HG03060 (cell line): ENCODE data around the gene AGRN.
"Not testable (repeated sequence)": the region's sequence is repeated elsewhere in the genome, so short reads cannot be mapped to it uniquely, and the experiment has no call there.

Experiments used
- ATAC-seq: cut with Tn5 transposase; IDR thresholded peaks from one replicate; pipeline ENCODE4 v1.9.1; 2021; ENCODE audit warnings: low read depth, moderate number of reproducible peaks; ENCODE audit not compliant: unreplicated experiment

Gene AGRN

GRCh38 chr1:1063261-1063944, 43.5 kb downstream of the AGRN start:
- ATAC-seq = no peak

- ATAC-seq = peak; percentile 37
Observed at GRCh38 chr1:1063945-1064831, 44.3 kb downstream of the AGRN start.

- no peak for ATAC-seq
Observed at GRCh38 chr1:1065265-1065939, 45.5 kb downstream of the AGRN start.

- not testable (repeated sequence) for ATAC-seq
Observed at GRCh38 chr1:1065940-1066304, 46.0 kb downstream of the AGRN start.

GRCh38 chr1:1066403-1067283, 46.7 kb downstream of the AGRN start:
- no peak for ATAC-seq

- no peak for ATAC-seq
Observed at GRCh38 chr1:1067284-1067859, 47.5 kb downstream of the AGRN start.

- ATAC-seq = no peak
Observed at GRCh38 chr1:1067860-1068516, 48.1 kb downstream of the AGRN start.

- ATAC-seq = no peak
Observed at GRCh38 chr1:1068517-1069055, 48.7 kb downstream of the AGRN start.

GRCh38 chr1:1069056-1069710, 49.3 kb downstream of the AGRN start:
- no peak for ATAC-seq

GRCh38 chr1:1069711-1070676, 50.1 kb downstream of the AGRN start:
- no peak for ATAC-seq

- no peak for ATAC-seq
Observed at GRCh38 chr1:1071486-1072298, 51.8 kb downstream of the AGRN start.

- ATAC-seq = no peak
Observed at GRCh38 chr1:1072299-1072848, 52.5 kb downstream of the AGRN start.

GRCh38 chr1:1072849-1073742, 53.2 kb downstream of the AGRN start:
- ATAC-seq = no peak

- no peak for ATAC-seq
Observed at GRCh38 chr1:1073743-1074587, 54.0 kb downstream of the AGRN start, which contains the start of gene RNF223. TSS of gene RNF223 (minus strand) at chr1:1074306. CDS start at chr1:1072566, 1,740 bp downstream.
